ENCODE data around the gene KCP.
"Not testable (repeated sequence)": the region's sequence is repeated elsewhere in the genome, so short reads cannot be mapped to it uniquely, and the experiment has no call there.

Gene KCP

DNA sequence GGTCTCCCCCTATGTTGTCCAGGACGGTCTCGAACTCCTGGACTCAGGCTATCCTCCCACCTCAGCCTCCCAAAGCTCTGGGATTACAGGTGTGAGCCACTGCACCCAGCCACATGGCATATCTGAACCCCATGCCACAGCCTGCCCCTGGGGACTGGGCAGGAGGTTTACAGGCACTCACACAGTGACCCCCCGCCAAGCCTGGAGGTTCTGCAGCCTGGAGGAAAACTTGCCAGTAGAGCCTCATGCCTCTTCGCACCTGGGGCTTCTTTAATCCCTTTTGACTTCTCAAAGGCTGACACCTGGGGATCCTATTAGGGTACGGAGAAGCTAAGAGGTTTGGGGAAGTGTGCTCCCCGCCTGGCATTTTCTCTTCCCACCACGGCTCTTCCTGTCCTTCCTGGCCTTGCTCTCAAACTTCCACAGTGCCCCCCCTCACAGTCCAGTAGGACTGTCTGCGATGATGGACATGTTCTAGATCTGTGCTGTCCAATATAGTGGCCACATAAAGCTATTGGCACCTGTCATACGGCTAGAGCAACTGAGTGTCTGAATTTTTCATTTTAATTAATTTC is 11.4 kb upstream of the KCP start:
- DNase-seq (ENCODE audit: low spot score), result no peak

DNA sequence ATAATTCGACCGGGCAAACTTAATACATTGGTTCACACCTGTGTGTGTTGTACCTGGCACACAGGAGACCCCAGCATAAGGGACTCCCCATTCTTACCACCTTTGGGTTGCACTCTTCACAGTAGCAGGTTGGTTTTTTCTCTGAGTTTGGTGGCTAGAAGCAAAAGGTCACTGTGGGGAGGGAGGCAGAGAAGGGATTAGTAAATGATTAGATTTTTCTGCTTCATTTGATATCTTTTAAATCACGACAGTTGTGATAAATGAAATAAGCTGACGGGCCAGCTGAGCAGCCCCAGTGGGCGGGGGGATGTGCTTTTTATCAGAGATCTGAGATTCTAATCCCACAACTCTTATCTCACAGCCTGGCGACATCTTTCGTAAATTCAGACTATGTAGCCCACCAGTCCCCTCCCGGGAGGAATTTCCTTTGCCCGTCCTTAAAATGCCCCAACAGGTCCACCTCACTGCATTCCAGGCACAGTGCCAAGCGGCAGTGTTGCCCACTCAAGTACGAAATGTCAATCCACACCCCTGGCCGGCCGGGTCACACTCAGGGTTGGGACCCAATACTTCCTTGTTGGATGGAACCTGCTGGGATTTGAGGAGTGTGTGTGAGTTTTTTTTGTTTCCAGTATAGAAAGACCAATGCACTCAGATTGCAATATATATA is 10.5 kb upstream of the KCP start:
- no peak for DNase-seq (ENCODE audit: low spot score)

DNA sequence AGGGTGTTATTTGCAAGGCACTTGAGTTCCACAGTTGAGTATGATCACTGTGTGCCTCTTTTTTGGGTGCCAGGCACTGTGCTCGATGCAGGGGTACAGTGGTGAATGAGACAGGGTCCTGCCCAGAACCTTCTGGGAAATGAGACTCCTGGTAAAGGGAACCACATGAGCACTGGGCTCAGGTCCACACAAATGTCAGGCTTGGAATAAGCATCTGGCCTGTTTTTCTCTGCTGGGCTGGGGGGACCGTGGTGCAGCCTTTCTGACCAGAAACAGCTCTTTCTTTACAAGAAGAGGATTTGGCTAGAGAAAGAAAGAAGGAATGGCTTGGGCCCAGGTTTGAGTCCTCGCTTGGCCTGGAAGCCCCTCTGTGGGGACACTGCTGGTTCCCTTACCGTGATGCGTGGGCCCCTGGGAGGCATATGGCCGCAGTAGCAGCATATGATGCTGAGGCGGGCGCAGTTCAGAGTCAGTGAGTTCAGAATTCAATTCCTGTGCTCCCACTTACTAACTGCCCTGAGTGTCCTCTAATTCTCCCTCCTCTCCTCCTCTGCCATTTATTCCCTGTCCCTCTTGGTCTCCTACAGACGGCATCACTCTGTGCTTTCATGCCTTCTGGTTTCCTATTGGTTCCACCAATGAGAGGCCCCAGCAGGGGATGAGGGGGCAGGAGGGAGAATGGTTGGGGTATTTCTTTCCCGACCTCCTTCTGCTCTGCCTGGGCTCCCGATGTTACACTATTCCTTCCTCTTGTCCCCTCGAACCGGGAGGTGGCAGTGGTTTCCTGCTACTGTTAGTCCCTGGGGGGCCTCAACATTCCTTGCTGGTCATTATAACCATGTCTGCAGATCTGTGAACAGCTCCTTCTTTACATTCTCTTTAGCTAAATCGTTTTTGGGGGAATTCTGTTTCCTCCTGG is 9.6 kb upstream of the KCP start:
- no peak for DNase-seq (ENCODE audit: low spot score)

DNA sequence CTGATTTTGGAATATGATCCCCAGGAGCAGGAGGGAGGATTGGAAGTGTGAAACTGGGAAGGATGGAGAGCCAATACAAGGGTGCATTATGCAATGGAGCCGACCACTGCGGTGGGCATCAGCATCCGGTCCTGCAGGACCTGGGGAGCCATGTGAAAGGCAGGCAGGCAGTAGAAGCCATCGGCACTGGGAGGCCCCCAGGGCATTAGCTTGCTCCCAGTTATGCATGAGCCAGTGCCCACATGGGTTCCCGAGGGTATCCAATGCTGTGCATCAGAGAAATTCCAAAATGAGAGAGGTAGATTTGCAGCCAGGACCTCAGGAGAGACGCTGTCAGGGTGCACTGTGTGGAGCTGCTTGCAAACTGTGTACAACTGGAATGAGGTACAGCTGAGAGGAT is 8.7 kb upstream of the KCP start:
- no peak for DNase-seq (ENCODE audit: low spot score)

DNA sequence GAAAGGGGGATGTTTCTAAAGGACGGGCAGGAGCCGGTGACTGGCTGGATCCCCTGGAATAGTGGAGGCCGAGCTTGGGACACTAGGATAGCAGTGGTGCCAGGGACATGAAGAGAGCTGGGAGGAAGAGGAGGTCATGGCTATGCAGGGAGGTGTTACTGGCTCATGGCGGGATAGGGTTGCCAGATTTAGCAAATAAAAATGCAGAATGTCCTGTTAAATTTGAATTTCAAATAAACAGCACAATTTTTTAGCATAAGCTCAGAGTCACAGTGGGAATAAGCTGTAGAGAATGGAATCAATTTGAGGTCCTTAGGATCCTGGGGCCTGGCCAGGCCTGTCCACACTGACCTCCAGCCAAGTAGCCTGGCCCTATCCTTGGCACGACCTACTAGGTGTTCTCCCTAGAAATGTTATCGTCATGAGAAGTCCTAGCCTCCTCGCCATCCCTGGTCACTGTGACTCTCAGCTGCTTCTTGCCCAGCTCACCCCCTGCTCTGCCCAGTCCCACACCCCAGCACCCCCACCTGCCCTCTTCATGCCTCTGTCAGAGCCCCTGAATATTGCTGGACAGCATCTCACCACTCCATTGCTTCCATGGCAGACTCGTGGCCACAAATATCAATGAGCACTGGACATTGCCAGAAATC is 7.6 kb upstream of the KCP start:
- DNase-seq (ENCODE audit: low spot score), result no peak

DNA sequence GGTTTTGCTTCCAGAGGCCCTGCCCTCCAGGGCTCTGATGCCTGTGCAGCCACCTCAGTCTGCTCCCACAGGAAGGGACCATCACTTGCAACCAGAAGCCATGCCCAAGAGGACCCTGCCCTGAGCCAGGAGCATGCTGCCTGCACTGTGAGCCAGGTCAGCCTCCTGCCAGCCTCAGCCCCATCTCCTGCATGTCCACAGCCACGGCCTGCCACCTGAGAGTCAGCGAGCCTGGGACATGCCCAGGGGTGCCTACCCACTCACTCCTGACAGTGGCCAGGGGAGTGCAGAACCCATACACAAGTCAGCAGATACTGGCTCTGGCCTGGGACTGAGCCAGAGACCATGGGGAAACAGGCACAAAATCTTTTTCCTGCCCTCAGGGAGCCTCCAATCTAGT is 6.6 kb upstream of the KCP start:
- DNase-seq (ENCODE audit: low spot score), result no peak

DNA sequence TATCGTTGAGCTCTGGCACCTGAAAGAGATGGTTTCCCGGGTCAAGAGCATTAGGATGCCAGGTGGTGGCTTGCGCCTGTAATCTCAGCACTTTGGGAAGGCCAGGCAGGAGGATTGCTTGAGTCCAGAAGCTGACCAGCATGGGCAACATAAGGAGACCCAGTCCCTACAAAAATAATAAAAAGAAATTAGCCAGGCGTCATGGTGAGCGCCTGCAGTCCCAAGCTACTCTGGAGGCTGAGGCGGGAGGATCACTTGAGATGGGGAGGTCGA is 6.1 kb upstream of the KCP start:
- no peak for DNase-seq (ENCODE audit: low spot score)

DNA sequence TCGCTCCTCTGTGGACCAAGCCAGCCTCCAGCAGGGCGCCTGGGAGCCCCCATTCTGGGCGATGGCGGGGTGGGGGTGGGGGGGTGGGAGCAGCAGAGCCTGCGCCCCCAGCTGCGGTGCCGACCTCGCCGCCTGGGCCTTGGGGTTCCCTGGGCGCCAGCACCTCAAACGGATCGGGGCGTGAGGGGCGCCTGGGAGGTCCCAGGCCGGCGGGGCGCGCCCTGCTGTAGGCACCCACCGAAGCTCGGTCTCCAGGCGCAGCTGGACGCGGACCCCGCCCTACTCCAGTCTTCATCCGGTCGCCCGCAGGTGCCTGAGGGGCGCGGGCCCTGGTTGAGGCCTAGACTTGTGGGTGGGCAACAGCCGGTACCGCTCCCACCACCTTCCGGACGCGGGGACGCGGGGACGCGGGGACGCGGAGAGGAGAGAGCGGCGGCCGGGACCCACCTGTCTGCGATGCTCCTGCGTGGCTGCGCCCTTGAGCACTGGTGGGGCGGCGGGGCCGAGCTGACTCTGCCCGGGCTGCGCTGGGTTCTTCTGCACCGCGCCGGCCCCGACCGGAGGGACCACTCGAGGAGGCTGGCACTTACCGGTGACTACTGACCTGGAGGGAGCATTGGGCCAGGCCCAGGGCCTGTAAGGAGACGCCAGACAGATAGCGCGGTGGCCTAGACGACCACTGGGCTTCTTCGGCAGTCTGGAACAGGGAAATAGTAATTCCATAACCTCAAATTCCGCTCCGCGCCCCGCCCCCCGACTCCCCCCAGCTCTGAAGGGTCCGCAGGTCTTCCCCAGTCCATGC is 5.5 kb upstream of the KCP start:
- DNase-seq (ENCODE audit: low spot score), result no peak

DNA sequence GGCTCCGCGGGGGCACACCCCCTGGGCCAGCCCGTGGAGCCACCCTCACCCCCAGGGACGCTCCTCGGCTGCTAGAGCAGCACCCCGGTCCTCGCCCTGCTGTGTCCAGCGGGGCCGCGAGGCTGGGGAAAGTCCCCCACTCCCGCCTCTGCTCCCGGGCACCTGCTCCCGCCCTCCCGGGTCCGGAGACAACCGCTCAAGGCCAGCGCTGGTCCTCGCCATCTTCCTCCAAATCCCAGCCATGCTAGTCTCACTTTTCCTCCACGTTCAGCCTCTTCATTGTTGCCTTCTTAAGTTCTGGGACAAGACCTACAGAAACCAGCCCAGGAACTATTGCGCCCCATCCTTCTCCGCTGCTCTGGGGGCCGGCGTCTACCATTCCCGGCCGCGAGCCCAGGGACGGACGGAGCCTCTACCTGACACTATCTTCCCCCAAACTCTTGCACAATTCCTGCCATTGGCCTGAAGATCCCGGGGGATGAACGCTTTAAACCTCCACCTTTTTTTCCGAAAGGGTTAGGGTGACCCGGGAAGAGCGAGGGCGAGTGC is 4.8 kb upstream of the KCP start:
- DNase-seq (ENCODE audit: low spot score), result no peak

DNA sequence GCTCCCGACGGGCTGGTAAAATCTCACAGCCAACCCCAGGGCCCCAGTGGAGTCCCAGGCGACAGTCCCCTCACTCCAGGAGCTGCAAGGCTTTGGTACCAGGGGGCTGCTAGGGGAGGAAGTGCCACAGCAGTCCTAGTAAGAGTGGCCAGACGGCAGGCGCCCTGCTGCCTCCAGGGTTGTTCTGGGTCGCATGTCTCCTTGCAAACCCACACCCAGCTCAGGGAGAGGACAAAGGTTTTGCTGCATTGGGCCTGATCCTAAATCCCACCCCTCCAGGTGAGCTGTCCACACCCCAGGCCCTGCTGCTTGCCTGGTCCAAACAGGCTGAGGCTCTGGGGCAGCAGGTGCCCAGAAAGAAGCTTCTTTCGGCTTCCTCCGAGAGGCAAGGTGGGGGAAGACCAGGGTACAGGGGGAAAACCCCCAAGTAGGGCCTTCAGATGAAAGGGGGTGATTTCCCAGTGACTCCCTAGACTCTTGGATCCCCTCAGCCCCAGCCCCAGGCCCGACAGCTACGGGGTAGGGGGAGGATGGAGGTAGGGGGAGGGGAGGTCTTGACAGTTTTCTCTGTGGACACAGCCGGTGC is 4.2 kb upstream of the KCP start:
- no peak for DNase-seq (ENCODE audit: low spot score)

DNA sequence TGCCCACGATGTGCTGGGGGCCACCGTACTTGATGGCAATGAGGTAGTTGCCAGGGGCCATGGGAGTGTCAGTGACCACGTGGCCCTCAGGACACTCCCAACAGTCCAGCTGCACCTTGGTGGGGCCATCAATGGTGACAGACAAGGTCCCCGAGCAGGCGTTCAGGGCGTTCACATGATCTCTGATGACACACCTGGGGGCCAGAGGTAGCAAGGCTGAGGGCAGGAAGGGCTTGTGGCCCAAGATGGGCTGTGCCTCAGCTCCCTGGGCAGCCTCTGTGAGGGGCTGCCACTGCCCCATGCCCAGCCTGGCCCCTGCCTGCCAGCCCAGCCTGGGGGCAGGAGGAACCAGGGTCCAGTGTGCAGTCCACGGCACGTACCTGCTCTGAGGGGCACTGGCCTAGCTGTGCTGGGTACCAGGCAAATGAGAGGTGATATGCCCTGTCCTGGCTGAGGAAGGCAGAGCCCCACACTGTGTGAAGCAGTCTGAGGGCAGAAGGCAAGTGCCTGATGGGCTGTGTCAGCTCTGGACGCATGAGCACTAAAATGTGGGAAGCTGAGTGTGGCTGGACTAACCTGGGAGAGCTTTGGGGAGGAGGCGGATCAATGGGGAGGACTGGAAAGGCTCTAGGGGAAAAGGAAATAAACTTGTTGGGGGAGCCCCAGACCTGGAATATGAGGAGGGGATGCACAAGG is 3.5 kb upstream of the KCP start:
- no peak for DNase-seq (ENCODE audit: low spot score)

DNA sequence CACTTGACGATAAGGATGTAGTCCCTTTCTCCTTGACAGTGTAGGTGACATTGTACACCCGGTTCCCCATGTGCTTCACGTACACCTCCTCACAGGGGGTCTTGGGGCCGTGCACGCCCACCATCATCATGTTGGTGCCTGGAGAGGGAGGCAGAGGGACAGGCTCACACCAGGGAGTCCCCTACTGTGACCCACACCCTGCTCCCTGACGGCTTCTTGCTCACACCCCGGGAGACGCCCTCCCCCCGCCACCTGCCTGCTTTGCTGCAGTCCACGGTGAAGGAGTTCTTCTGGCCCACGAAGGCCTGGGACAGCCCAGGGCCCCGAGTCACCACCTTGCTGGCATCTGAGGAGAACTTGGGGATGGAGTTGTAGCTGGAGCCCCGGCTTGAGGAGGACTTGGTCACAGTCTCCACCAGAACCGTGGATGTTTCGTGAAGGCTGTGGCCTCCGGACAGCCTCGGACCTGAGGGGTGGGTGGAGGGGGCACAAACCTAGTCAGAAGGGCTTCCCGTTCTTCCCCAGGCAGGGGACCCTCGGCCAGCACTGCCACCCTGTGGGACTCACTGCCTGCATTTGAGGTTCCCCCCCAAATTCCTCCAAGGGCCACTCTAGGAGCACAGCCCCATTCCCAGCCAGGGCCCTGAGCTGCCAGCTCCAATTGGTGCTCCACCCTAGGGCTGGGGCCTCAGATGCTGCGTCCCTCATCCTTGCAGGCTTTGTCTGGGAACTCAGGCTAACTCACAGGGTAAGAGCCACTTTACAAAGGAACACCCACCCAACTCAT is 2.4 kb upstream of the KCP start:
- DNase-seq (ENCODE audit: low spot score), result not testable (repeated sequence)

DNA sequence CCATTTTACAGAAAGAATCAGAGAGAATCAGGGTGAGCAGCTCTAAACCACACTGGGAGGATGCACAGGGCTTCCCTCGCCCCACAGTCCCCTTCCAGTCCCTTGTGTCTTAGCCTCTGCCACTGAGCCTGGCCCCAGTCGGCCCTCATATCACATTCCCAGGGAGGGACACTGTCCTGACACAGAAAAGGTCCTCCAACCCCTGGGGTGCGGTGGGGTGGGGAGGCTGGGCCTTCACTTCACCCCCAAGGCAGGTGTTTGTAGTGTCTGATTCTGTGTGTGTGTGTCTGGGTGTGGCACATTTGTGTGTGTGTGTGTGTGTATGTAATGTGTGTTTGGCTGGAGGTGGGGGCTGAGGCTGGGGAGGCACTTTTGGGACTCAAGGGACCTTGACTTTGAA is 1.8 kb upstream of the KCP start:
- no peak for DNase-seq (ENCODE audit: low spot score)

DNA sequence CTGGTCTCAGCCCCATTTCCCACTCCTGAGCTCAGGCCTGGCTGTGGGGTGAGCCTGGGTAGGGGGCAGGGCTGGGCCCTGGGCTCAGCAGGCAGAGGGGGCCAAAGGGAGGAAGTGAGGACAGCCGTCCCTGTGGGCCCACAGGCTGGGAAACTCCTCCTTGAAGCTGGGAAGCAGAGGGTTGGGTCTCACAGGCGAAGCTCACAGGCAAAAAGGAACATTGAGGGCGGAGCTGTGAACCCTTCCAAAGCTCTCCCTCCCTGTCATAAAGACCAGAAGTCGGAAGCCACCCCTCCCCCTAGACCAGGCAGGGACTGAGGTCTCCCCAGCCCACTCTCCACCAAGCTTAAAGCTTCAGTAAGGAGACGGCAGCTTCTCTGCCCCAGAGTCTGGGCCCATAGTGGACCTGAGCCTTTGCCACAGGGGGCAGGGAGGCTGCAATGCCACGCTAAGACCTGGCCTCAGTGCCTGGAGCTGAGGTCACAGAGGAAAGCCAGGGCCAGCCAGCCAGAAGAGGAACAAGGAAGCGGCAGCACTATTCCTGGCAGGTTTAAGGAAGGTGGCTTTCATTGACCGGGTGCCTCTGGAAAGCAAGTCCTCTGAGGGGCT is 1.0 kb upstream of the KCP start:
- no peak for DNase-seq (ENCODE audit: low spot score)

DNA sequence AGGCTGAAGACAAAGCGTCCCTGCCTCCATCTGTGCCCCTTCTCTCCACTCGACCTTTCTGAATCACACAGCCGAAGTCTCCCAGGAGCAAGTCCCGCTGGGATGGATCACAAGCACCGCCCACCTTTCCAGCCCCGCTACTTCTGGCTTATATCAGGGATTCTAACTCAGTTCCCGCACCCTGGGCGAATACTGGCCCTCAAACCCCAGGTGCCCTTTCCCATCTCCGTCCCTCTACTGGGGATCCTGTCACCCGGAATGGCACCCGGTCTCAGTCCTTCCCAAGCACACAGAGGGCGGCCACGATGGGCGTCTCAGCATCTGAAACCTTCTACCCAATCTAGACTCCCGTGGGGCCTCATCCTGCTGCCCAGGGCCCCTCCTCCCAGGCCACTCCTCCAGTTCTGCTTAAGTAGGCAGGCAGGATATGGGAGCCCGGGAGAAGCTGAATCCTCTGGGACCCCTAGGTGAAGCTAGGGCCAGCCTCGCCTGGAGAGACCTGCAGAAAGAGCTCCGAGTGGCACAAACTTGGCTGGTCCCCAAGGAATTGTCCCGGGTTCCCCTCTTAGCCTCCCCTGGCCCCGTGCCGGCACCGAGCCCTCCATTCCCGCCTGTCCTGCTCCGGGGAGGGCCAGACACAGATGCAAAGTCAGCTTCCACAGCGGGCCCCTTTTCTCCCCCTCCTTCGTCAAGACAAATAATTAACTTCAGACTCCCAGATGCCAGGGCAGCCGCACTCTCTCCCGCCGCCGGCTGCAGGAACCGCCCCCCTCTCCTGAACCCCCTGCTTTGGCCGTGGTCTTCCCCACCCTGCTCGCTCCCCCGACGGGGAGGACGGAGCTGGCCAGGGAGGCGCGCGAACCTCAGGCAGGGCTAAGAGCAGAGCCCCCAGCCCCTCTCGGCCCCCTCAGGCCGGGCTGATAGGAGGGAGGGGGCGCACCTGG is 612 bp downstream of the KCP start:
- no peak for DNase-seq (ENCODE audit: low spot score)

DNA sequence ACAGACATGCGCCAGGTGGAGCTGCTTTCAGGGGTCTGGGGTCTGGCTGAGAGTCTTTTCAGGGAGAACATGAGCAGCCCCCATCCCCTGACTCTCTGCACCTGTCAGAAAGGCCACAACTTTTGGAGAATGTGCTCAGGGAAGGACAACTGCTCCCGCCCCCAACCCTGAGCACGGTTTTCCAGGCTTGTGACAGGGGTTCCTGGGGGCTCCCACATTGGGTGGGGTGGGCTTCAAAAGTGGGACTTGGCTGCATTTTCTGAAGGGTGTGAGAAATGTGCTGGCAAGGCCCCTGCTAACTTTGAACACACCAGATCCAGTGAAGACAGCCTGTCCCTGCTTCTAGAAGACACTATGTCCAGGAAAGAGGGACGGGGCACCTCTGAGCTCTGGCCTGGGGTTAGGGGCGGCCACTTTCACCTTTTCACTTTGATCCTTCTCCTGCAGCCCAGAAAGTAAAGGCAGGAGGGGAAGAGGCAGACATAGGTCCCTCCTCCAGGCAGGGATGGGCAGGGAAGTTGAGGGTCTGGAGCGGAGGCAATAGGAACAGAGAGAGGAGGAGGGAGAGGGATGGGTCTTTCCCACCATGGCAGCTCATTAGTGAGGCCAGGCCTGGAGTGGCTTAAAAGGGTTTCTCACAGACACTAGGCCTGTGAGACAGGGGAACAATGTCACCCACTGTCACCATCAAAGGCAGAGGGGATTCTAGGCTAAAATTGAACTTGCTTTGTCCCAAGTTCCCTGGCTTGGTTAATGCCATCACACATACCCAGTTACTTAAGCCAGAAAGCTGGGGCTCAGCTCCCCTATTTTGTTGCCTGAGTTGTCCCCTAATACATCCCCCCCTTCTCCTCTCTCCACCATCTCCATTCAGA is 1.5 kb downstream of the KCP start:
- no peak for DNase-seq (ENCODE audit: low spot score)

DNA sequence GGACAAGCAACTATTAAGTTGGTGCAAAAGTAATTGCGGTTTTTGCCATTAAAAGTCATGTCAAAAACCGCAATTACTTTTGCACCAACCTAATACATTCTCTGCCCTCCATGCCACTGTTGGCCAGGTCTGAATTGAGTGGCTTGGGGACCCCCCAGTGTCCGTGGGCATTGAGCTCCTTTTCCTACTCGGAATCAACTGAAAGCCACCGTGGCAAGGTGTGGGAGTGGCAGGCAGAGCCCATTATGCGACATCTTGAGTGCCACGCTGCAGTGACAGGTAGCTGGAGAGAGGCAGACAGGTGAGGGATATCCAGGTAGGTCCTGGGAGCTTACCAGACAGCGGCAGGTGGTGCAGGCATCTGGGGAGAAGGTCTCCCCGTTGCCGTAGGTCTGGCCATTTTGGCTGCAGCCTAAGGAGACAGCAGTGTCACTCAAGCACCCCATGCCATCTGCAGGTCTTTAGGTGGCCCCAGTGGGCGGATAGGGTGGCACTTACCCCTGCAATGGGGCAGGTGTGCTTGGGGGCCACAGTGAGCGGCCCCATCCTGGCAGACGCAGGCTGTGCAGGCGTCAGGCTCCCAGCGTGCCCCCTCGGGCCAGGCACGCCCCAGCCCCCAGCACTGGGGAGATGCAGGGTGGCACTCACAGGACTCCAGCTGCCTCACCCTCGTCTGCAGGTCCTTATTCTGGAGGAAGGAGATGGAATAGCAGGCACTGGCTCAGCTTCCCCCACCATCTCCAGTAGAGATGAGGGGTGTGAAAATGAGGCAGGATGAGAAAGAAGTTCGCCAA is 3.5 kb downstream of the KCP start:
- no peak for DNase-seq (ENCODE audit: low spot score)
